ENCODE results near the gene ATP1B2. TPM values are rescaled to one million over a fixed set of nuclear protein-coding genes. Genes with fewer than 3 reads are reported as not detected.

ATP1B2 gene
- polyA plus RNA-seq, 1 of the 3 experiments (the other 2 are of a cell fraction), result 0.05 TPM

DNA sequence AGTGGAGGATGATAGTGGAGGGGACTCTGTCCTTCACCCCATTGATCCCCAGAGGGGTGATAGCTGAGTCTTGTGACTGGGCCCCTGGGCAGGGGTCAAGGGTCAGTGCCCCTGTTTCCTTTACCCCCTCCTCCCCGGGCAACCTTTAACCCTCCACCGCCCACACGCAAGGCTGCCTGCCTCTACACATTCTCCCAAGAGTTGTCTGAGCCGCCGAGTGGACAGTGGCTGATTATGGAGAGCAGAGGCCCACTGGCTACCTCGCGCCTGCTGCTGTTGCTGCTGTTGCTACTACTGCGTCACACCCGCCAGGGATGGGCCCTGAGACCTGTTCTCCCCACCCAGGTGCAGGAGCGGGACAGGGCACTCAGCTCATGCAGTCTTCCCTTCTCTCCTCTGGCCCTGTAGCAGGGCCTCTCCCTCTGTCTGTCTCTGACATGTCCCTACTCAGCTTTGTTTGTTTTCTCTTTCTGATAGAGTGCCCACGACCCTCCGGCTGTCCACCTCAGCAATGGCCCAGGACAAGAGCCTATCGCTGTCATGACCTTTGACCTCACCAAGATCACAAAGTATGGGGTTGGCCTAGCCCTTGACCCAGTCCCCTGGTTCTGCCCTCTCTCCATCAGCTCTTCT is 20.7 kb upstream of the ATP1B2 start, which contains the start of gene SHBG:
SHBG (plus strand) TSS at position 197 of the 633 bp plus-strand sequence; CDS start at position 235, 38 bp downstream.
- no peak within 1 kb of the TSS for H3K4me2 ChIP-seq
- peaks cover 0 to 20% of the 10 kb centered on the region in 2 experiments; a peak in 1 of 4 replicates for H3K4me1 ChIP-seq (ENCODE audit: control insufficient read depth in 1 of 2, insufficient read depth in 2 of 2, low read depth in 1 of 2, low read length in 1 of 2)
- TF ChIP-seq GATA2 (CRISPR knock-in tag; IDR thresholded peaks at IDR 0.05) (no peak), NFIC (IDR thresholded peaks at IDR 0.05; ENCODE audit: borderline replicate concordance) (no peak), ELF1 (IDR thresholded peaks at IDR 0.05) (no peak), YY1 (IDR thresholded peaks at IDR 0.05; ENCODE audit: low read depth) (no peak), GABPA (IDR thresholded peaks at IDR 0.05; ENCODE audit: low read depth) (no peak), EZH2phosphoT487 (IDR thresholded peaks at IDR 0.05; ENCODE audit: borderline replicate concordance, low read depth) (no peak), RAD21 (IDR thresholded peaks at IDR 0.05; ENCODE audit: low read length) (no peak), RCOR1 (IDR thresholded peaks at IDR 0.05; ENCODE audit: low read length) (no peak), JUND (IDR thresholded peaks at IDR 0.05) (no peak)
- TF ChIP-seq, protein P1, sequence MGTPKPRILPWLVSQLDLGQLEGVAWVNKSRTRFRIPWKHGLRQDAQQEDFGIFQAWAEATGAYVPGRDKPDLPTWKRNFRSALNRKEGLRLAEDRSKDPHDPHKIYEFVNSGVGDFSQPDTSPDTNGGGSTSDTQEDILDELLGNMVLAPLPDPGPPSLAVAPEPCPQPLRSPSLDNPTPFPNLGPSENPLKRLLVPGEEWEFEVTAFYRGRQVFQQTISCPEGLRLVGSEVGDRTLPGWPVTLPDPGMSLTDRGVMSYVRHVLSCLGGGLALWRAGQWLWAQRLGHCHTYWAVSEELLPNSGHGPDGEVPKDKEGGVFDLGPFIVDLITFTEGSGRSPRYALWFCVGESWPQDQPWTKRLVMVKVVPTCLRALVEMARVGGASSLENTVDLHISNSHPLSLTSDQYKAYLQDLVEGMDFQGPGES (IDR thresholded peaks at IDR 0.05; ENCODE audit: low read depth, low read length), result no peak
- DNase-seq, result no peak
- no peak within 1 kb of the TSS for H3K4me3 ChIP-seq (ENCODE audit: low read depth in 2 of 2, low read length in 1 of 2)
- no peaks in the 10 kb centered on the region for H3K9me2 ChIP-seq
- CTCF ChIA-PET, result interaction anchor here (11.8 kb wide), 1 partner anchor 58 kb away, joined by 166 read pairs; the partner anchor contains the start of genes TP53 and WRAP53
- peaks cover 10% of the 10 kb centered on the region; the same call in 1 of the 2 replicates for H3K79me2 ChIP-seq (ENCODE audit: insufficient read depth)
- H3K9me3 ChIP-seq, result no peaks in the 10 kb centered on the region
- no peaks in the 10 kb centered on the region for H3F3A ChIP-seq (replicated peaks; ENCODE audit: insufficient read depth)
- no peak within 1 kb of the TSS for H3K9ac ChIP-seq
- no peaks in the 10 kb centered on the region for H4K20me1 ChIP-seq (ENCODE audit: insufficient read depth)
- no peak within 1 kb of the TSS for H3K27ac ChIP-seq (ENCODE audit: low read depth in 2 of 2, low read length in 1 of 2)
- WGBS (ENCODE audit: low lambda C conversion rate), result 84% methylated on average over 12 of the region's 13 CpGs
- POLR2A ChIA-PET, result interaction anchor here (4.6 kb wide), 1 partner anchor 57 kb away, joined by 31 read pairs; the partner anchor contains the start of genes TP53 and WRAP53
- H3K36me3 ChIP-seq (replicated peaks in 1 of 2; ENCODE audit: control insufficient read depth in 1 of 2, insufficient read depth in 2 of 2, low read length in 1 of 2), result no peaks in the 10 kb centered on the region
- H3K27me3 ChIP-seq (ENCODE audit: insufficient read depth), result no peaks in the 10 kb centered on the region
- H2AFZ ChIP-seq (ENCODE audit: low read depth), result no peak within 1 kb of the TSS

DNA sequence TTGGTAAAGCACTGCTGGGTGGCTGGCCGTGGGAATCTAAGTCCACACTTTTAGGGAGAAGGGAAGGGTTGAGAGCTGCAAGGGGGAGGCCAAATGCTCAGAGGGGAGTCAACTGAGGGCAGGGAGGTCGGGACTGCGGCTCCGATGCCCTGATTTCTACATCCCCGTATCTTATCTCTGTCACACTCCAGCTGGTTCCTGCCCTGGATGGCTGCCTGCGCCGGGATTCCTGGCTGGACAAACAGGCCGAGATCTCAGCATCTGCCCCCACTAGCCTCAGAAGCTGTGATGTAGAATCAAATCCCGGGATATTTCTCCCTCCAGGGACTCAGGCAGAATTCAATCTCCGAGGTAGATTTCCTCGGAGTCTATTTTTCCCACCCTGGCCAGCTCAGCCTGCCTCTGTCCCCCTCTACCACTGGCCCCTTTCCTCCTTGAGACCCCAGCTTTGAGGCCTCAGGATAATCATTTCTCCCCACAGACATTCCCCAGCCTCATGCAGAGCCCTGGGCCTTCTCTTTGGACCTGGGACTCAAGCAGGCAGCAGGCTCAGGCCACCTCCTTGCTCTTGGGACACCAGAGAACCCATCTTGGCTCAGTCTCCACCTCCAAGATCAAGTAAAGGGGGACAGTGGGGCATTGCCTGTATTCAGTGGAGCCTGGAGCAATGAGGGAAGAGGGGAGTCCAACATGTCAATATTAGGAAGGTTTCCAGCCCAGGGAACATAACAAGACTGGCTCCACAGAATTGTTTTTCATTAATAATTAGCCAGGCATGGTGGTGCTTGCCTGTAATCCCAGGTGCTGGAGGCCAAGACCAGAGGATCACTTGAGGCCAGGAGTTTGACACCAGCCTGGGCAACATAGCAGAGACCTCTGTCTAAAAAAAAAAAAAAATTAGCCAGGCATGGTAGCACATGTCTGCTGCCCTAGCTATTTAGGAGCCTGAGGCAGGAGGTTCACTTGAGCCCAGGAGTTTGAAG is 19.0 kb upstream of the ATP1B2 start:
- CTCF ChIA-PET, result interaction anchor here (0.7 to 11.8 kb wide), 12 partner anchors 10 to 291 kb away, joined by 3 to 166 read pairs (median 4); partner anchors contain the start of genes ATP1B2, DNAH2, EFNB3 and TP53
- Histone ChIP-seq H3K4me1 (ENCODE audit: control insufficient read depth in 1 of 2, insufficient read depth in 2 of 2, low read depth in 1 of 2, low read length in 1 of 2) (peaks cover 0 to 14% of the 10 kb centered on the region in 2 experiments; a peak in 1 of 4 replicates), H3F3A (replicated peaks; ENCODE audit: insufficient read depth) (no peaks in the 10 kb centered on the region), H3K4me2 (no peak overlapping the region), H2AFZ (ENCODE audit: low read depth) (no peak overlapping the region), H3K79me2 (ENCODE audit: insufficient read depth) (peaks cover 5% of the 10 kb centered on the region; the same call in 1 of the 2 replicates), H3K27me3 (ENCODE audit: insufficient read depth) (no peaks in the 10 kb centered on the region), H3K36me3 (replicated peaks in 1 of 2; ENCODE audit: control insufficient read depth in 1 of 2, insufficient read depth in 2 of 2, low read length in 1 of 2) (no peaks in the 10 kb centered on the region), H3K9me2 (no peaks in the 10 kb centered on the region), H4K20me1 (ENCODE audit: insufficient read depth) (no peaks in the 10 kb centered on the region), H3K4me3 (ENCODE audit: low read depth in 2 of 2, low read length in 1 of 2) (no peak overlapping the region), H3K9ac (no peak overlapping the region), H3K27ac (ENCODE audit: low read depth in 2 of 2, low read length in 1 of 2) (peak overlapping the region in 1 of 2 experiments; percentile 36; a peak in 2 of 4 replicates), H3K9me3 (no peaks in the 10 kb centered on the region)
- DNase-seq, result peak; percentile 62
- 77% methylated on average over 9 of the region's 11 CpGs for WGBS (ENCODE audit: low lambda C conversion rate)
- POLR2A ChIA-PET, result interaction anchor here (0.8 to 4.6 kb wide), 4 partner anchors 20 to 55 kb away, joined by 3 to 31 read pairs (median 3); partner anchors contain the start of genes ATP1B2, TP53 and WRAP53
- TF ChIP-seq TEAD4 (IDR thresholded peaks at IDR 0.05; ENCODE audit: borderline replicate concordance, insufficient read depth), result no peak
- TF ChIP-seq MXI1 (IDR thresholded peaks at IDR 0.05; ENCODE audit: low read depth, low read length), result no peak
- TF ChIP-seq, protein P2, sequence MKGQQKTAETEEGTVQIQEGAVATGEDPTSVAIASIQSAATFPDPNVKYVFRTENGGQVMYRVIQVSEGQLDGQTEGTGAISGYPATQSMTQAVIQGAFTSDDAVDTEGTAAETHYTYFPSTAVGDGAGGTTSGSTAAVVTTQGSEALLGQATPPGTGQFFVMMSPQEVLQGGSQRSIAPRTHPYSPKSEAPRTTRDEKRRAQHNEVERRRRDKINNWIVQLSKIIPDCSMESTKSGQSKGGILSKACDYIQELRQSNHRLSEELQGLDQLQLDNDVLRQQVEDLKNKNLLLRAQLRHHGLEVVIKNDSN (IDR thresholded peaks at IDR 0.05; ENCODE audit: borderline replicate concordance, low read depth), result no peak
- TF ChIP-seq TAF1 (IDR thresholded peaks at IDR 0.05; ENCODE audit: borderline replicate concordance, low read depth, low read length), result no peak
- no peak for TF ChIP-seq FOSL2 (IDR thresholded peaks at IDR 0.05; ENCODE audit: borderline replicate concordance, low read depth)
- no peak for TF ChIP-seq NRF1 (IDR thresholded peaks at IDR 0.05; ENCODE audit: low read depth, low read length)
- no peak for TF ChIP-seq RXRA (IDR thresholded peaks at IDR 0.05; ENCODE audit: borderline replicate concordance, low read depth)
- no peak for TF ChIP-seq NFIC (IDR thresholded peaks at IDR 0.05; ENCODE audit: borderline replicate concordance)
- TF ChIP-seq MEF2A (IDR thresholded peaks at IDR 0.05; ENCODE audit: borderline replicate concordance, low read depth), result no peak
- no peak for TF ChIP-seq YY1 (IDR thresholded peaks at IDR 0.05; ENCODE audit: low read depth)
- TF ChIP-seq EP300 (IDR thresholded peaks at IDR 0.05; ENCODE audit: borderline replicate concordance in 1 of 2, low read depth in 1 of 2, low read length in 1 of 2), result 0 out of 4 replicates have a peak, but pooled peaks of 1 of the 2 experiments have one; percentile 39
- peak; percentile 7; the same call in 1 of the 2 replicates for TF ChIP-seq RAD21 (IDR thresholded peaks at IDR 0.05; ENCODE audit: low read length)
- no peak for TF ChIP-seq RCOR1 (IDR thresholded peaks at IDR 0.05; ENCODE audit: low read length)
